ENCODE results near the gene STMND1. TPM values are rescaled to one million over a fixed set of nuclear protein-coding genes. Genes with fewer than 3 reads are reported as not detected.
A peak's percentile ranks its signal among the peaks of the same experiment; 100 is the strongest.

STMND1 gene
- total RNA-seq, 1 donor from 2014 or later: not detected

DNA sequence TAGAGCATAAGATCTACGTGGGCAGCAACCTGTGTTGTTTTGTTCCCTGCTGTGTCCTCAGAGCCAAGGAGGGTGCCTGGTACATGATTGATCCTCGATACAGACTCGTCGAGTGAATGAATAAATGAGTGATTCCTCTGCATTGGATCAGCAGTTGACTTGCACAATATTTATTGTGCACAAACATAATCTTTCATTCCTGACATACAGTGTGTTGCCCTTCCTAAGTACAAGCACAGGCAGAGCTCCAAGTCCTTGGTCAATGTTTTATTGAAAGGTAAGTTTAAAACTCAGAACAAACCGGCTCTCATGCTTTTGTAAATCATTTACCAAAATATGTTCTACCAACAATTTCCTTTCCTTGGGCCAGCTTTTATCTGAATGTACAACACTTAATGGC, 57.4 kb downstream of the STMND1 start:
- H3K4me3 ChIP-seq: no peak overlapping the region
- H3K4me1 ChIP-seq: no peaks in the 10 kb centered on the region
- intact Hi-C loops (cut with DNase I): loop anchor here (5.0 kb wide), 1 partner anchor 423 kb away; no protein-coding TSS in a partner anchor
- H3K27me3 ChIP-seq: no peaks in the 10 kb centered on the region
- H3K27ac ChIP-seq: no peak overlapping the region
- ATAC-seq (peak; percentile 50), DNase-seq (no peak)
- no peaks in the 10 kb centered on the region for H3K36me3 ChIP-seq
- H3K9me3 ChIP-seq: no peaks in the 10 kb centered on the region
- no peak for TF ChIP-seq CTCF (IDR thresholded peaks at IDR 0.05)

DNA sequence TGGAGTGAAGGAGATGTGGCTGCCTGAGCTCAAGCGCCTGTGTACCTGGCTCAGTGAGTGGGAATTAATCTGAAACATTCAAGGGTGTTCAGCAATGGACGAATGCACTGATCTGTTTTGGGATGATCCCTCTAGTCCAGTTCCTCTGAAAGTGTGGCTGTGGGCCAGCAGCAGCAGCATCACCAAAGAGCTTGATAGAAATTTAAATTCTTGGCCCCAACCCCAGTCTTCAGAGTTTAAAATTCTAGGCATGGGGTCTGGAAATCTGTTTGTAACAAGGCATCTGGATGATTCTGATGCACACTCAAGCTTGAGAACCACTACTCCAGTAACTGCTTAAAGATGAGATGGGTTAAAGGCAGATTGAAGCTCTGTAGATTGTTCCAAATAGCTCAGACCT, 59.2 kb downstream of the STMND1 start:
- H3K27ac ChIP-seq: no peak overlapping the region
- H3K4me1 ChIP-seq: no peaks in the 10 kb centered on the region
- H3K27me3 ChIP-seq: no peaks in the 10 kb centered on the region
- H3K9me3 ChIP-seq: no peaks in the 10 kb centered on the region
- H3K36me3 ChIP-seq: no peaks in the 10 kb centered on the region
- no peak for TF ChIP-seq CTCF (IDR thresholded peaks at IDR 0.05)
- ATAC-seq: no peak
- intact Hi-C loops (cut with DNase I): no loop called here
- no peak for DNase-seq
- H3K4me3 ChIP-seq: no peak overlapping the region

- intact Hi-C loops (cut with DNase I): no loop called here
- no peaks in the 10 kb centered on the region for H3K36me3 ChIP-seq
- H3K4me1 ChIP-seq: no peaks in the 10 kb centered on the region
- H3K27ac ChIP-seq: no peak overlapping the region
- H3K4me3 ChIP-seq: no peak overlapping the region
- no peak for DNase-seq
- H3K27me3 ChIP-seq: no peaks in the 10 kb centered on the region
- H3K9me3 ChIP-seq: no peaks in the 10 kb centered on the region
- TF ChIP-seq CTCF (IDR thresholded peaks at IDR 0.05): no peak
- ATAC-seq: no peak
These were observed 63.5 kb downstream of the STMND1 start for GRCh38 chr6:17165383-17165782.

DNA sequence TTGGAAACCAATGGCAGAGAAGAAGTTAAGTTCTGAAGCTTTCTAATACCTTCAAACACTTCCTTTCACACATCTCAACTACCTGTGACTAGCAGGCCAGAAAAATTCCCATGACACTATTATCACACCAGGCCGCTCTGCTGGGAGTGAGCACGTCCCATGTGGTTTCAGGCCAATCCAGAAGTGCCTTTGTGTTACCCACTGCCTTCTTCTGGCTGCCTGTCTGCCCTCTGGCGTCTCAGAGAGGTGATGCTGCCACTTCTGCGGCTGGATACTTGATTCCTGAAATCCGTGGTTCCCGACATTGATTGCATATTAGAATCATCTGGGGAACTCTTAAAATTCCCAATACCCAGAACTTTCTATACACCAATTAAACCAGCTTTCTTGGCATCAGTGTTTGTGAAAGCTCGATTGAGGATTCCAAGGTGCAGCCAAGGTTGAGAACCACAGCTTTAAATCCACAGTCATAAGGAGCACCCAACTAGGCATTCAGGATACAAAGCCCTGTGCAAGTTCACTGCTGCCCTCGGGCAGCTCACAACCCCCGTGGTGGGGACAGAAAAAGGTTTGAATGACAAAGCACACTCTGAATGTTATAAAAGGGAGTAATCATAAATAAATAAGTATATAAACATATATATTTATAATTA, 65.6 kb downstream of the STMND1 start:
- Histone ChIP-seq H3K27ac (no peak overlapping the region), H3K9me3 (no peaks in the 10 kb centered on the region), H3K27me3 (no peaks in the 10 kb centered on the region), H3K36me3 (no peaks in the 10 kb centered on the region), H3K4me3 (no peak overlapping the region), H3K4me1 (no peaks in the 10 kb centered on the region)
- peak; percentile 90 for ATAC-seq
- no peak for DNase-seq
- peak; percentile 45 for TF ChIP-seq CTCF (IDR thresholded peaks at IDR 0.05)
- intact Hi-C loops (cut with DNase I): no loop called here

GRCh38 chr6:17169291-17169690, 67.4 kb downstream of the STMND1 start:
- no peak overlapping the region for H3K4me3 ChIP-seq
- H3K27me3 ChIP-seq: no peaks in the 10 kb centered on the region
- no peak for TF ChIP-seq CTCF (IDR thresholded peaks at IDR 0.05)
- H3K4me1 ChIP-seq: no peaks in the 10 kb centered on the region
- H3K27ac ChIP-seq: no peak overlapping the region
- ATAC-seq: no peak
- H3K9me3 ChIP-seq: no peaks in the 10 kb centered on the region
- no peak for DNase-seq
- intact Hi-C loops (cut with DNase I): no loop called here
- no peaks in the 10 kb centered on the region for H3K36me3 ChIP-seq

GRCh38 chr6:17169711-17170110, 67.9 kb downstream of the STMND1 start:
- Histone ChIP-seq H3K9me3 (no peaks in the 10 kb centered on the region), H3K4me1 (no peaks in the 10 kb centered on the region), H3K36me3 (no peaks in the 10 kb centered on the region), H3K27ac (no peak overlapping the region), H3K4me3 (no peak overlapping the region), H3K27me3 (no peaks in the 10 kb centered on the region)
- DNase-seq (no peak), ATAC-seq (no peak)
- no peak for TF ChIP-seq CTCF (IDR thresholded peaks at IDR 0.05)
- intact Hi-C loops (cut with DNase I): no loop called here
